Measurements from ENCODE around the gene TEX19.

DNA sequence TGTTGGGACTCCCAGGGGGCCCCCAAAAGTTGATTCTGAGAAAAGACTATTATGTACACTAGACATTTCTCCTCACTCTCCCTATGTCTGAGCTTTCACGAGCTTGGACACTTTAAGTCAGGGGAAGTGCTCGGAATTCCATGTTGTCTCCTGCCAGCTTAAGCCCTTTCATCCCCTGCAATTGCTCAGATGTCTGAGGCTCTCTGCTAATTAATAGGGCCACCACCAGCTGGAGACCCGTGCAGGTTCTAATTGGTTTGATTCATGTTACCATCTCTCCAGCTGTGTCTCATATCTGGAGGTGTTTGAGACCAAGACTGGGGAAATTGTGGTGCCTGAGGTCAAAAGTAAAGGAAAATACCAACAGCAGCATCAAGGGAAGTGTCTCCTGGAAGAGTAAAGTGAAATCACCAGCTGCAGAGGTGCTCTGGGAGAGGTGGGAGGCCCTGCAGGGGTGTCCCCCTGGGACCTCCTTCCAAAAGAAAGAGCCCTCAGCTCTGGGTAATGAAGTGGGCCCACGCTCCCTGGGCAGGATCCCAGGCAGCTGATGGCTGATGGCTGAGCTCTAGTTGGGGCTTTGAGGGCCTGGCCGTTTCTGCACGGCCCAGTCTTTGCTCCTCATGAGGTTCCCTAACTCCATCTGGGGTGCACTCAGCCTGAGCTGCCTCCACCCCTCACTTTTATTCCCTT lies 6.7 kb downstream of the TEX19 start:
- TF ChIP-seq CTCF (IDR thresholded peaks at IDR 0.05; ENCODE audit: insufficient read depth, low read length), result no peak
- TF ChIP-seq, protein P1, sequence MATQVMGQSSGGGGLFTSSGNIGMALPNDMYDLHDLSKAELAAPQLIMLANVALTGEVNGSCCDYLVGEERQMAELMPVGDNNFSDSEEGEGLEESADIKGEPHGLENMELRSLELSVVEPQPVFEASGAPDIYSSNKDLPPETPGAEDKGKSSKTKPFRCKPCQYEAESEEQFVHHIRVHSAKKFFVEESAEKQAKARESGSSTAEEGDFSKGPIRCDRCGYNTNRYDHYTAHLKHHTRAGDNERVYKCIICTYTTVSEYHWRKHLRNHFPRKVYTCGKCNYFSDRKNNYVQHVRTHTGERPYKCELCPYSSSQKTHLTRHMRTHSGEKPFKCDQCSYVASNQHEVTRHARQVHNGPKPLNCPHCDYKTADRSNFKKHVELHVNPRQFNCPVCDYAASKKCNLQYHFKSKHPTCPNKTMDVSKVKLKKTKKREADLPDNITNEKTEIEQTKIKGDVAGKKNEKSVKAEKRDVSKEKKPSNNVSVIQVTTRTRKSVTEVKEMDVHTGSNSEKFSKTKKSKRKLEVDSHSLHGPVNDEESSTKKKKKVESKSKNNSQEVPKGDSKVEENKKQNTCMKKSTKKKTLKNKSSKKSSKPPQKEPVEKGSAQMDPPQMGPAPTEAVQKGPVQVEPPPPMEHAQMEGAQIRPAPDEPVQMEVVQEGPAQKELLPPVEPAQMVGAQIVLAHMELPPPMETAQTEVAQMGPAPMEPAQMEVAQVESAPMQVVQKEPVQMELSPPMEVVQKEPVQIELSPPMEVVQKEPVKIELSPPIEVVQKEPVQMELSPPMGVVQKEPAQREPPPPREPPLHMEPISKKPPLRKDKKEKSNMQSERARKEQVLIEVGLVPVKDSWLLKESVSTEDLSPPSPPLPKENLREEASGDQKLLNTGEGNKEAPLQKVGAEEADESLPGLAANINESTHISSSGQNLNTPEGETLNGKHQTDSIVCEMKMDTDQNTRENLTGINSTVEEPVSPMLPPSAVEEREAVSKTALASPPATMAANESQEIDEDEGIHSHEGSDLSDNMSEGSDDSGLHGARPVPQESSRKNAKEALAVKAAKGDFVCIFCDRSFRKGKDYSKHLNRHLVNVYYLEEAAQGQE (IDR thresholded peaks at IDR 0.05; ENCODE audit: insufficient replicate concordance, low read depth), result no peak
- no peak for TF ChIP-seq POLR2AphosphoS5 (IDR thresholded peaks at IDR 0.05; ENCODE audit: low read depth)

Measured in HL-60 (cell line).